Measurements from ENCODE around the gene NR1H2. TPM values are rescaled to one million over a fixed set of nuclear protein-coding genes. Genes with fewer than 3 reads are reported as not detected.
A peak's percentile ranks its signal among the peaks of the same experiment; 100 is the strongest.

NR1H2 gene
- total RNA-seq, 1 experiment from 2014 or later = 40.3 TPM

GRCh38 chr19:50383852-50384684 is 7.8 kb downstream of the NR1H2 start, which contains the start of gene POLD1 (continued):
- TF ChIP-seq CTCF (IDR thresholded peaks at IDR 0.05 in 2 of 3, conservative IDR thresholded peaks at IDR 0.05 in 1 of 3; ENCODE audit: borderline replicate concordance in 1 of 3, insufficient read depth in 1 of 3, low read depth in 2 of 3, low read length in 2 of 3) = no peak
- TF ChIP-seq ELF1 (IDR thresholded peaks at IDR 0.05; ENCODE audit: borderline replicate concordance, low read depth) = no peak
- no peak for TF ChIP-seq CBX3 (IDR thresholded peaks at IDR 0.05; ENCODE audit: low read depth)
- TF ChIP-seq, protein P1, sequence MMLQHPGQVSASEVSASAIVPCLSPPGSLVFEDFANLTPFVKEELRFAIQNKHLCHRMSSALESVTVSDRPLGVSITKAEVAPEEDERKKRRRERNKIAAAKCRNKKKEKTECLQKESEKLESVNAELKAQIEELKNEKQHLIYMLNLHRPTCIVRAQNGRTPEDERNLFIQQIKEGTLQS (IDR thresholded peaks at IDR 0.05) = no peak

DNA sequence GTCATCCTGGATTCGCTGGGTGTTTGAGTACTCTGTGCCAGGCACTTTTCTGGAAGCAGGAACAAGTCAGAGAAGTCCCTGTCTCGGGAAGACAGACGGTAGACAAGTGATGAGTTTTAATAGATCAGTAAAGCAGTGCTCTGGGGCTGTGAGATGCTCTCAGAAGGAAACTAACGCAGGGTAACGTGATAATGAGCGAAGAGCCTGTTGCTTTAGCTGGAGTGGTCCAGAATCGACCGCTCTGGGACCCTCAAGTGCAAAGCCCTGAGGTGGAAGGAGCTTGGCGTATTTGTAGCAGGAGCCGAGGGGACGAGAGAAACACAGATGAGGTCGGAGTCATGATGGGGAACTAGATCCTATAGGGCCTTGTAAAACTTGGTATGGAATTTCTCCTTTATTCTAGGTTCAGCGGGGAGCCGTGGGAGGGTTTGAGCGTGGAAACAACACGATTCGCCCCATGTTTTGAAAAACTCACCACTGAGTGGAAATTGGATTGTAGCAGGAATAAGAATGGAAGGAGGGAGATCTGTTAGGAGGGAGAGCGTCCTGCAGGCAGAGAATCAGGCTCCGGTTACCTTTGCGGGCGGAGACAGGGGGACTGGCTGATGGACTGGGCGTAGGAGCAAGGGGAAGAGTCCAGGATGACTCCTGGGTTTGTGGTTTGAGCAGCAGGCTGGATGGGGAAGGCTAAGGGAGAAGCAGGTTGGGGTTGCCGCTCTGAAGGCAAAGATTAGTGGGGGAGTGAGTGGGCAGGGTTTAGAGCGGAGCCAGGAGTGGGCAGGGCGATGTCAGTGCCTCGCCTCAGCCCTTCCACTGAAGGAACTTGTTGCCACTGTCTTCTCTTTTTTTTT is 8.7 kb downstream of the NR1H2 start:
- peaks cover 57% of the 10 kb centered on the region for H3K79me2 ChIP-seq (ENCODE audit: insufficient read depth, low read length)
- H2AFZ ChIP-seq (ENCODE audit: low read depth, low read length, poor library complexity, severe bottlenecking) = no peak overlapping the region
- intact Hi-C loops (cut with micrococcal nuclease) = no loop called here
- no peaks in the 10 kb centered on the region for H3K27me3 ChIP-seq (ENCODE audit: insufficient read depth, low read length)
- DNase-seq (ENCODE audit: low read depth, low spot score) (no peak), ATAC-seq (no peak)
- H3K9me3 ChIP-seq (ENCODE audit: control insufficient read depth in 1 of 2, insufficient read depth in 1 of 2, low read depth in 1 of 2, low read length in 2 of 2) = no peaks in the 10 kb centered on the region
- H3K27ac ChIP-seq (ENCODE audit: low read depth, low read length) = peak overlapping the region; percentile 71
- peak overlapping the region; percentile 49 to 71 for H3K4me3 ChIP-seq (replicated peaks in 1 of 2; ENCODE audit: low read depth in 1 of 2, low read length in 2 of 2)
- POLR2A ChIA-PET = interaction anchor here (1.0 to 1.4 kb wide), 3 partner anchors 9 to 81 kb away, joined by 3 to 5 read pairs (median 4); partner anchors contain the start of gene NR1H2
- H3K4me1 ChIP-seq (ENCODE audit: control insufficient read depth in 1 of 2, insufficient read depth in 2 of 2, low read length in 2 of 2) = peaks cover 11 to 16% of the 10 kb centered on the region in 2 experiments; a peak in 3 of 4 replicates
- H4K20me1 ChIP-seq (ENCODE audit: insufficient read depth) = no peaks in the 10 kb centered on the region
- H3K4me2 ChIP-seq (ENCODE audit: low read length) = peak overlapping the region; percentile 82
- peaks cover 14 to 27% of the 10 kb centered on the region in 2 experiments; a peak in 2 of 4 replicates for H3K36me3 ChIP-seq (ENCODE audit: control insufficient read depth in 1 of 2, insufficient read depth in 2 of 2, low read length in 2 of 2)
- BruUV-seq (replicated peaks) = TSS peak; percentile 45
- CTCF ChIA-PET = interaction anchor here (1.2 kb wide), 1 partner anchor 56 kb away, joined by 3 read pairs; the partner anchor contains the start of gene KCNC3
- peak overlapping the region; percentile 81 for H3K9ac ChIP-seq (ENCODE audit: low read length)
- RAD21 ChIA-PET (ENCODE audit: low non-redundant PET in 1 of 2, low total read pairs in 2 of 2, uncharacterized antibody in 2 of 2, unreplicated experiment in 2 of 2) = no interaction called here
- no peaks in the 10 kb centered on the region for H3K9me2 ChIP-seq (ENCODE audit: insufficient read depth)
- TF ChIP-seq, protein P2, sequence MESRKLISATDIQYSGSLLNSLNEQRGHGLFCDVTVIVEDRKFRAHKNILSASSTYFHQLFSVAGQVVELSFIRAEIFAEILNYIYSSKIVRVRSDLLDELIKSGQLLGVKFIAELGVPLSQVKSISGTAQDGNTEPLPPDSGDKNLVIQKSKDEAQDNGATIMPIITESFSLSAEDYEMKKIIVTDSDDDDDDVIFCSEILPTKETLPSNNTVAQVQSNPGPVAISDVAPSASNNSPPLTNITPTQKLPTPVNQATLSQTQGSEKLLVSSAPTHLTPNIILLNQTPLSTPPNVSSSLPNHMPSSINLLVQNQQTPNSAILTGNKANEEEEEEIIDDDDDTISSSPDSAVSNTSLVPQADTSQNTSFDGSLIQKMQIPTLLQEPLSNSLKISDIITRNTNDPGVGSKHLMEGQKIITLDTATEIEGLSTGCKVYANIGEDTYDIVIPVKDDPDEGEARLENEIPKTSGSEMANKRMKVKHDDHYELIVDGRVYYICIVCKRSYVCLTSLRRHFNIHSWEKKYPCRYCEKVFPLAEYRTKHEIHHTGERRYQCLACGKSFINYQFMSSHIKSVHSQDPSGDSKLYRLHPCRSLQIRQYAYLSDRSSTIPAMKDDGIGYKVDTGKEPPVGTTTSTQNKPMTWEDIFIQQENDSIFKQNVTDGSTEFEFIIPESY (IDR thresholded peaks at IDR 0.05; ENCODE audit: extremely low read depth, insufficient replicate concordance, low read length) = no peak
- no peak for TF ChIP-seq JUND (IDR thresholded peaks at IDR 0.05)
- TF ChIP-seq RAD21 (IDR thresholded peaks at IDR 0.05; ENCODE audit: low read depth) = no peak
- TF ChIP-seq TCF7L2 (IDR thresholded peaks at IDR 0.05; ENCODE audit: borderline replicate concordance, extremely low read depth, insufficient read depth, insufficient read length) = no peak
- no peak for TF ChIP-seq YY1 (IDR thresholded peaks at IDR 0.05; ENCODE audit: extremely low read depth, insufficient replicate concordance, low read depth, low read length)
- no peak for TF ChIP-seq CTCF (IDR thresholded peaks at IDR 0.05 in 2 of 3, conservative IDR thresholded peaks at IDR 0.05 in 1 of 3; ENCODE audit: borderline replicate concordance in 1 of 3, insufficient read depth in 1 of 3, low read depth in 2 of 3, low read length in 2 of 3)
- no peak for TF ChIP-seq EGR1 (IDR thresholded peaks at IDR 0.05; ENCODE audit: low read depth)
- no peak for TF ChIP-seq ZNF274 (IDR thresholded peaks at IDR 0.05; ENCODE audit: low read depth, low read length)
- TF ChIP-seq POLR2AphosphoS5 (IDR thresholded peaks at IDR 0.05; ENCODE audit: low read depth, low read length) = 0 out of 2 replicates have a peak, but pooled peaks have one; percentile 4
- TF ChIP-seq ELF1 (IDR thresholded peaks at IDR 0.05; ENCODE audit: borderline replicate concordance, low read depth) = no peak
- TF ChIP-seq CEBPB (IDR thresholded peaks at IDR 0.05; ENCODE audit: low read depth) = no peak
